MG63 (cell line): ENCODE data around the gene MCCD1. TPM values are rescaled to one million over a fixed set of nuclear protein-coding genes. Genes with fewer than 3 reads are reported as not detected.
"Not testable (repeated sequence)": the region's sequence is repeated elsewhere in the genome, so short reads cannot be mapped to it uniquely, and the experiment has no call there.

Source experiments
- DNase-seq: peaks from one replicate; pipeline ENCODE4 v3.0.0-alpha.2; 2020
- H3K27me3 ChIP-seq: fragments of 250-450 bp; sonication (Bioruptor Pico); 2 replicates; pipeline ENCODE4 v1.5.1; 2020; ENCODE audit warnings: mild to moderate bottlenecking, moderate library complexity
- H3K36me3 ChIP-seq: fragments of 250-450 bp; sonication (Bioruptor Pico); 2 replicates; pipeline ENCODE4 v1.5.1; 2020; ENCODE audit warnings: mild to moderate bottlenecking, moderate library complexity
- H3K4me3 ChIP-seq: fragments of 250-450 bp; sonication (Bioruptor Pico); 2 replicates; pipeline ENCODE4 v1.5.1; 2020; ENCODE audit warnings: mild to moderate bottlenecking, moderate library complexity
- H3K9me3 ChIP-seq: fragments of 250-450 bp; sonication (Bioruptor Pico); 2 replicates; pipeline ENCODE4 v1.5.1; 2020; ENCODE audit warnings: mild to moderate bottlenecking, moderate library complexity
- total RNA-seq: library from RNA; depleted of rRNA; stranded (reverse); fragments of >200 nt; shearing (Covaris generic); gene quantifications from 2 replicates; pipeline ENCODE4 v1.2.3, GENCODE V29; 2014; ENCODE audit warnings: low replicate concordance; rRNA removed

The MCCD1 gene
- total RNA-seq: not detected in 2 replicates

- Histone ChIP-seq H3K9me3 (no peaks in the 10 kb centered on the region), H3K4me3 (no peak within 1 kb of the TSS), H3K36me3 (peaks cover 21% of the 10 kb centered on the region), H3K27me3 (no peaks in the 10 kb centered on the region)
- DNase-seq: no peak
These were observed at the start of gene MCCD1 for GRCh38 chr6:31528821-31529328. TSS of gene MCCD1 (plus strand) at chr6:31528962. CDS start at chr6:31529015, 53 bp downstream.

- H3K36me3 ChIP-seq: no peaks in the 10 kb centered on the region
- no peaks in the 10 kb centered on the region for H3K27me3 ChIP-seq
- no peak overlapping the region for H3K4me3 ChIP-seq
These were observed 49.4 kb upstream of the MCCD1 start for GRCh38 chr6:31479151-31479932.

GRCh38 chr6:31479933-31480535 is 48.7 kb upstream of the MCCD1 start:
- Histone ChIP-seq H3K27me3 (no peaks in the 10 kb centered on the region), H3K4me3 (no peak overlapping the region), H3K9me3 (no peaks in the 10 kb centered on the region), H3K36me3 (no peaks in the 10 kb centered on the region)
- no peak for DNase-seq

More at GRCh38 chr6:31479151-31479932, 49.4 kb upstream of the MCCD1 start:
- no peaks in the 10 kb centered on the region for H3K9me3 ChIP-seq
- no peak for DNase-seq

GRCh38 chr6:31480574-31480973 is 48.2 kb upstream of the MCCD1 start:
- H3K27me3 ChIP-seq: no peaks in the 10 kb centered on the region
- no peaks in the 10 kb centered on the region for H3K9me3 ChIP-seq
- H3K4me3 ChIP-seq: no peak overlapping the region
- no peak for DNase-seq
- H3K36me3 ChIP-seq: no peaks in the 10 kb centered on the region

GRCh38 chr6:31483392-31483791 is 45.4 kb upstream of the MCCD1 start:
- H3K27me3 ChIP-seq: no peaks in the 10 kb centered on the region
- no peak for DNase-seq
- H3K9me3 ChIP-seq: no peaks in the 10 kb centered on the region
- no peak overlapping the region for H3K4me3 ChIP-seq
- no peaks in the 10 kb centered on the region for H3K36me3 ChIP-seq

- DNase-seq: no peak
These were observed 43.7 kb upstream of the MCCD1 start for GRCh38 chr6:31485055-31485454.

GRCh38 chr6:31486065-31486837 is 42.5 kb upstream of the MCCD1 start:
- DNase-seq, H3K36me3 ChIP-seq, H3K9me3 ChIP-seq, H3K27me3 ChIP-seq, H3K4me3 ChIP-seq: not testable (repeated sequence)

More at GRCh38 chr6:31485055-31485454, 43.7 kb upstream of the MCCD1 start:
- Histone ChIP-seq H3K9me3 (no peaks in the 10 kb centered on the region), H3K36me3 (no peaks in the 10 kb centered on the region), H3K4me3 (no peak overlapping the region), H3K27me3 (no peaks in the 10 kb centered on the region)

GRCh38 chr6:31487674-31488073 is 41.1 kb upstream of the MCCD1 start:
- not testable (repeated sequence) for DNase-seq, H3K36me3 ChIP-seq

GRCh38 chr6:31489086-31489485 is 39.7 kb upstream of the MCCD1 start:
- Histone ChIP-seq H3K36me3 (no peaks in the 10 kb centered on the region), H3K4me3 (no peak overlapping the region), H3K9me3 (no peaks in the 10 kb centered on the region), H3K27me3 (no peaks in the 10 kb centered on the region)
- no peak for DNase-seq

More at GRCh38 chr6:31487674-31488073, 41.1 kb upstream of the MCCD1 start:
- H3K27me3 ChIP-seq, H3K9me3 ChIP-seq, H3K4me3 ChIP-seq: not testable (repeated sequence)

- Histone ChIP-seq H3K27me3 (no peaks in the 10 kb centered on the region), H3K4me3 (no peak overlapping the region), H3K36me3 (no peaks in the 10 kb centered on the region), H3K9me3 (no peaks in the 10 kb centered on the region)
- DNase-seq: no peak
These were observed 38.5 kb upstream of the MCCD1 start for GRCh38 chr6:31490115-31490873.

- DNase-seq, H3K27me3 ChIP-seq, H3K36me3 ChIP-seq, H3K9me3 ChIP-seq: not testable (repeated sequence)
- peak overlapping the region; percentile 62 for H3K4me3 ChIP-seq
These were observed 35.2 kb upstream of the MCCD1 start for GRCh38 chr6:31493550-31493874.

- no peaks in the 10 kb centered on the region for H3K36me3 ChIP-seq
- peak; percentile 72 for DNase-seq
- H3K9me3 ChIP-seq: no peaks in the 10 kb centered on the region
- H3K4me3 ChIP-seq: peak overlapping the region; percentile 62
- no peaks in the 10 kb centered on the region for H3K27me3 ChIP-seq
These were observed 34.7 kb upstream of the MCCD1 start for GRCh38 chr6:31493875-31494694.

GRCh38 chr6:31495580-31495979 is 33.2 kb upstream of the MCCD1 start:
- Histone ChIP-seq H3K4me3 (peak overlapping the region; percentile 62), H3K9me3 (no peaks in the 10 kb centered on the region), H3K27me3 (no peaks in the 10 kb centered on the region), H3K36me3 (no peaks in the 10 kb centered on the region)
- peak; percentile 56 for DNase-seq

- not testable (repeated sequence) for H3K4me3 ChIP-seq, H3K27me3 ChIP-seq, H3K36me3 ChIP-seq, H3K9me3 ChIP-seq, DNase-seq
These were observed 31.9 kb upstream of the MCCD1 start for GRCh38 chr6:31496826-31497225.

GRCh38 chr6:31497531-31498476 is 31.0 kb upstream of the MCCD1 start, which contains the start of gene MICB:
TSS of gene MICB (plus strand) at chr6:31498145. CDS start at chr6:31498194, 49 bp downstream.
- Histone ChIP-seq H3K4me3 (peak within 1 kb of the TSS; percentile 48), H3K9me3 (no peaks in the 10 kb centered on the region), H3K27me3 (no peaks in the 10 kb centered on the region), H3K36me3 (no peaks in the 10 kb centered on the region; the same call in 1 of the 2 replicates)
- DNase-seq: peak; percentile 73
